ENCODE measurements around the gene C1QL4. TPM values are rescaled to one million over a fixed set of nuclear protein-coding genes. Genes with fewer than 3 reads are reported as not detected.

The C1QL4 gene
- total and polyA plus RNA-seq, 9 of the 15 experiments (the other 6 are each of a cell fraction or from before 2014, with no cell fraction given) = 0.08 to 2.1 (median 0.31) TPM

- no peaks in the 10 kb centered on the region for H3K79me2 ChIP-seq (ENCODE audit: control insufficient read depth, insufficient read depth, low read length)
- H3K9ac ChIP-seq (ENCODE audit: insufficient read depth in 1 of 2, low read depth in 2 of 2, low read length in 2 of 2) = peak overlapping the region in 1 of 2 experiments; percentile 58; a peak in 2 of 4 replicates
- WGBS (ENCODE audit: insufficient coverage, low coverage, missing lambda C conversion rate) = 79% methylated on average over 14 of the region's 14 CpGs
- peaks cover 54% of the 10 kb centered on the region; the same call in 2 of the 3 replicates for H3K36me3 ChIP-seq (ENCODE audit: control insufficient read depth, insufficient read depth, low read length)
- no peak overlapping the region for H3K27ac ChIP-seq (ENCODE audit: extremely low read depth, low read depth, low read length)
- intact Hi-C loops (cut with micrococcal nuclease) = loop anchor here (1.0 kb wide), 1 partner anchor 11 kb away; no protein-coding TSS in a partner anchor
- no peaks in the 10 kb centered on the region for H4K20me1 ChIP-seq (replicated peaks; ENCODE audit: control insufficient read depth, insufficient read depth, low read length)
- in situ Hi-C loops (cut with MboI) = no loop called here
- H3K4me3 ChIP-seq = no peak overlapping the region
- no peaks in the 10 kb centered on the region for H3K27me3 ChIP-seq (ENCODE audit: control insufficient read depth in 2 of 2, insufficient read depth in 2 of 2, low read length in 2 of 2)
- ATAC-seq (peak; percentile 5; the same call in 2 of the 3 replicates), DNase-seq (ENCODE audit: extremely low read depth in 1 of 4, low spot score in 3 of 4) (no peak), FAIRE-seq (no peak)
- H3K4me1 ChIP-seq (replicated peaks in 1 of 2; ENCODE audit: control insufficient read depth in 2 of 2, insufficient read depth in 2 of 2, low read length in 2 of 2) = peaks cover 0 to 15% of the 10 kb centered on the region in 2 experiments; a peak in 2 of 5 replicates
- H2AFZ ChIP-seq (ENCODE audit: low read depth, low read length) = no peak overlapping the region
- no peaks in the 10 kb centered on the region for H3K9me3 ChIP-seq (replicated peaks; ENCODE audit: control insufficient read depth, insufficient read depth, low read depth, low read length)
- CTCF ChIA-PET (ENCODE audit: low intra/inter-chr PET ratio) = interaction anchor here (0.5 to 1.6 kb wide), 6 partner anchors 12 to 250 kb away, joined by 3 to 13 read pairs (median 8); partner anchors contain the start of gene DNAJC22
- H3K4me2 ChIP-seq (ENCODE audit: insufficient read depth, low read length) = no peak overlapping the region
- BruUV-seq (replicated peaks) = no TSS peak
- POLR2A ChIA-PET = interaction anchor here (0.6 to 2.4 kb wide), 12 partner anchors 8 to 232 kb away, joined by 3 to 32 read pairs (median 4); partner anchors contain the start of genes PRPH and TROAP
- peaks cover 3% of the 10 kb centered on the region for H3K9me1 ChIP-seq (ENCODE audit: control insufficient read depth, insufficient read depth, low read length)
- TF ChIP-seq ZFP1 (CRISPR knock-in tag; IDR thresholded peaks at IDR 0.05) = no peak
- TF ChIP-seq RBFOX2 (IDR thresholded peaks at IDR 0.05; ENCODE audit: low read depth, low read length) = peak; percentile 14; the same call in 1 of the 2 replicates
- TF ChIP-seq TRIM25 (IDR thresholded peaks at IDR 0.05; ENCODE audit: borderline replicate concordance) = no peak
- no peak for TF ChIP-seq BMI1 (IDR thresholded peaks at IDR 0.05; ENCODE audit: low read length)
Observed at GRCh38 chr12:49330631-49331379, 6.2 kb downstream of the C1QL4 start.

Measured in K562 (cell line).